ENCODE results near the gene SYCE1. TPM values are rescaled to one million over a fixed set of nuclear protein-coding genes. Genes with fewer than 3 reads are reported as not detected.
"Not testable (repeated sequence)": the region's sequence is repeated elsewhere in the genome, so short reads cannot be mapped to it uniquely, and the experiment has no call there.

The SYCE1 gene
- total RNA-seq, 1 donor from 2014 or later, result 0.08 TPM

- no peak for ATAC-seq (ENCODE audit: poor library complexity)
- no peak for DNase-seq
- intact Hi-C loops (cut with DNase I), result no loop called here
Measured at GRCh38 chr10:133567119-133567518, 1.7 kb upstream of the SYCE1 start.

- ATAC-seq (ENCODE audit: poor library complexity) (no peak), DNase-seq (no peak)
- intact Hi-C loops (cut with DNase I), result no loop called here
Measured at GRCh38 chr10:133564816-133565215, 567 bp downstream of the SYCE1 start.

GRCh38 chr10:133559216-133559615 lies 6.2 kb downstream of the SYCE1 start:
- DNase-seq (no peak), ATAC-seq (ENCODE audit: poor library complexity) (no peak)
- intact Hi-C loops (cut with DNase I), result no loop called here

GRCh38 chr10:133557381-133557780 lies 8.0 kb downstream of the SYCE1 start:
- DNase-seq (no peak), ATAC-seq (ENCODE audit: poor library complexity) (no peak)
- intact Hi-C loops (cut with DNase I), result no loop called here

- DNase-seq (no peak), ATAC-seq (ENCODE audit: poor library complexity) (no peak)
- intact Hi-C loops (cut with DNase I), result no loop called here
Measured at GRCh38 chr10:133555521-133555920, 9.9 kb downstream of the SYCE1 start.

GRCh38 chr10:133554600-133554999 lies 10.8 kb downstream of the SYCE1 start:
- no peak for ATAC-seq (ENCODE audit: poor library complexity)
- intact Hi-C loops (cut with DNase I), result no loop called here
- DNase-seq, result no peak

GRCh38 chr10:133544506-133544905 lies 20.9 kb downstream of the SYCE1 start:
- no peak for DNase-seq
- ATAC-seq (ENCODE audit: poor library complexity), result no peak
- intact Hi-C loops (cut with DNase I), result no loop called here

- intact Hi-C loops (cut with DNase I); ATAC-seq (ENCODE audit: poor library complexity); DNase-seq: not testable (repeated sequence)
Measured at GRCh38 chr10:133541441-133541975, 23.9 kb downstream of the SYCE1 start.

GRCh38 chr10:133537546-133538545 lies 27.5 kb downstream of the SYCE1 start:
- ATAC-seq (ENCODE audit: poor library complexity), result no peak
- intact Hi-C loops (cut with DNase I), result no loop called here
- DNase-seq, result no peak

- ATAC-seq (ENCODE audit: poor library complexity) (no peak), DNase-seq (no peak)
- intact Hi-C loops (cut with DNase I), result no loop called here
Measured at GRCh38 chr10:133536198-133536597, 29.2 kb downstream of the SYCE1 start.

GRCh38 chr10:133534417-133534816 lies 31.0 kb downstream of the SYCE1 start:
- ATAC-seq (ENCODE audit: poor library complexity), result no peak
- intact Hi-C loops (cut with DNase I), result no loop called here
- DNase-seq, result no peak

GRCh38 chr10:133532871-133533270 lies 32.5 kb downstream of the SYCE1 start:
- no peak for DNase-seq

GRCh38 chr10:133530506-133530905 lies 34.9 kb downstream of the SYCE1 start:
- intact Hi-C loops (cut with DNase I), result no loop called here
- ATAC-seq (ENCODE audit: poor library complexity), result no peak
- no peak for DNase-seq

More at GRCh38 chr10:133532871-133533270, 32.5 kb downstream of the SYCE1 start:
- ATAC-seq (ENCODE audit: poor library complexity), result no peak
- intact Hi-C loops (cut with DNase I), result no loop called here

GRCh38 chr10:133529576-133529946 lies 35.8 kb downstream of the SYCE1 start:
- DNase-seq, result no peak
- ATAC-seq (ENCODE audit: poor library complexity), result no peak
- intact Hi-C loops (cut with DNase I), result no loop called here

GRCh38 chr10:133528845-133529575 lies 36.4 kb downstream of the SYCE1 start:
- intact Hi-C loops (cut with DNase I), result no loop called here
- no peak for DNase-seq

GRCh38 chr10:133528296-133528844 lies 37.0 kb downstream of the SYCE1 start:
- intact Hi-C loops (cut with DNase I), result no loop called here
- ATAC-seq (ENCODE audit: poor library complexity) (peak; percentile 38), DNase-seq (no peak)

More at GRCh38 chr10:133528845-133529575, 36.4 kb downstream of the SYCE1 start:
- ATAC-seq (ENCODE audit: poor library complexity), result peak; percentile 36

- intact Hi-C loops (cut with DNase I), result no loop called here
- ATAC-seq (ENCODE audit: poor library complexity), result peak; percentile 29
Measured at GRCh38 chr10:133527771-133528271, 37.6 kb downstream of the SYCE1 start.

GRCh38 chr10:133526957-133527588 lies 38.3 kb downstream of the SYCE1 start, which contains the start of gene CYP2E1:
CYP2E1 (plus strand) TSS chr10:133527363; CDS start chr10:133527396, 33 bp downstream.
- no peak for DNase-seq
- intact Hi-C loops (cut with DNase I), result no loop called here
- no peak for ATAC-seq (ENCODE audit: poor library complexity)

More at GRCh38 chr10:133527771-133528271, 37.6 kb downstream of the SYCE1 start:
- DNase-seq, result no peak
